Prostate gland (tissue), 2 donors: ENCODE results near the gene RPRD1B.

Source experiments
- POLR2A ChIP-seq: fragments of 450-650 bp; IDR thresholded peaks from one replicate; pipeline ENCODE4 v1.6.1; 2016; ENCODE audit warnings: antibody characterized with exemption, mild to moderate bottlenecking
- POLR2AphosphoS5 ChIP-seq: sonication (generic); formaldehyde crosslinking; IDR thresholded peaks from one replicate; pipeline ENCODE4 v1.6.1; 2017; ENCODE audit warnings: antibody characterized with exemption
- TF ChIP-seq, protein P1 (sequence below), 4 experiments: fragments of 200-600 bp in 2 of 4; fragments of 450-650 bp in 2 of 4; sonication (generic) in 2 of 4; IDR thresholded peaks; 1 replicate in 3 of 4; 2 replicates in 1 of 4; pipeline ENCODE4 v1.5.1; 2016 to 2019; ENCODE audit warnings: antibody characterized with exemption in 4 of 4, mild to moderate bottlenecking in 2 of 4, moderate library complexity in 2 of 4

DNA sequence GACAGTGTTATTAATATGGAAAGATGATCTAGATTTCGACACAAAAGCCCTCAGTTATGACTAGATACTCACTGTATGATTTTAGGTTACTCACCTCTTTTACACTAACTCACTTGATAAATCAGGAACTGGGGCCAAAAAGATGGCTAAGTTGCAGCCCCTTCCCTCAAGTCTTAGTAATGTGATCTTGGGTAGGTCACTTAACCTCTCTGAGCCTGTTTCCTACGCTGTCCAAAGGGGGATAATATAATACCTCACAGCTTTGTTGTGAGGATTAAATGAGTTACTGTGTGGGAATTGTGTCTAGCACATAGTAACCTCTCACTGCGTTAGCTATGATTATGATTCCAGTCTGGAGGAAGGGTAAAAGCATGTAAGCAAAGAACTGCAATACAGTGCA lies 1.6 kb upstream of the RPRD1B start:
- TF ChIP-seq, protein P1, sequence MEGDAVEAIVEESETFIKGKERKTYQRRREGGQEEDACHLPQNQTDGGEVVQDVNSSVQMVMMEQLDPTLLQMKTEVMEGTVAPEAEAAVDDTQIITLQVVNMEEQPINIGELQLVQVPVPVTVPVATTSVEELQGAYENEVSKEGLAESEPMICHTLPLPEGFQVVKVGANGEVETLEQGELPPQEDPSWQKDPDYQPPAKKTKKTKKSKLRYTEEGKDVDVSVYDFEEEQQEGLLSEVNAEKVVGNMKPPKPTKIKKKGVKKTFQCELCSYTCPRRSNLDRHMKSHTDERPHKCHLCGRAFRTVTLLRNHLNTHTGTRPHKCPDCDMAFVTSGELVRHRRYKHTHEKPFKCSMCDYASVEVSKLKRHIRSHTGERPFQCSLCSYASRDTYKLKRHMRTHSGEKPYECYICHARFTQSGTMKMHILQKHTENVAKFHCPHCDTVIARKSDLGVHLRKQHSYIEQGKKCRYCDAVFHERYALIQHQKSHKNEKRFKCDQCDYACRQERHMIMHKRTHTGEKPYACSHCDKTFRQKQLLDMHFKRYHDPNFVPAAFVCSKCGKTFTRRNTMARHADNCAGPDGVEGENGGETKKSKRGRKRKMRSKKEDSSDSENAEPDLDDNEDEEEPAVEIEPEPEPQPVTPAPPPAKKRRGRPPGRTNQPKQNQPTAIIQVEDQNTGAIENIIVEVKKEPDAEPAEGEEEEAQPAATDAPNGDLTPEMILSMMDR (IDR thresholded peaks at IDR 0.05): no peak
- TF ChIP-seq POLR2AphosphoS5 (no peak), POLR2A (no peak)
